H1 (cell line): ENCODE data around the gene HNRNPDL. TPM values are rescaled to one million over a fixed set of nuclear protein-coding genes. Genes with fewer than 3 reads are reported as not detected.

Source experiments
- CTCF ChIA-PET: fragments of 300-600 bp; sonication (Branson Sonifier 250); formaldehyde crosslinking; loops from one replicate; lab custom pipeline; 2021; ENCODE audit not compliant: partially characterized antibody; lab: Charles Lee
- POLR2A ChIA-PET: fragments of 300-600 bp; sonication (Branson Sonifier 250); formaldehyde crosslinking; loops from one replicate; lab custom pipeline; 2021; ENCODE audit warnings: inconsistent platforms; ENCODE audit not compliant: partially characterized antibody; lab: Charles Lee
- DNase-seq, 2 experiments: peaks; one replicate each; pipeline versions ENCODE4 v3.0.0 to v3.0.0-alpha.2; 2010 to 2022; ENCODE audit warnings: low spot score in 2 of 2, low read depth in 1 of 2, mixed read lengths in 1 of 2
- FAIRE-seq: peaks from 2 replicates; lab custom pipeline; 2011; peaks lifted over from hg19 to GRCh38; lab: Jason Lieb, UNC
- H2AFZ ChIP-seq: 2 replicates; pipeline ENCODE4 v1.8.1; 2012; ENCODE audit warnings: low read length, inconsistent platforms
- H2AK5ac ChIP-seq: 2 replicates; pipeline ENCODE4 v1.6.1; 2013; ENCODE audit warnings: low read depth, low read length
- H2BK120ac ChIP-seq: replicated peaks from 2 replicates; pipeline ENCODE3; 2013; ENCODE audit warnings: low read depth, low read length, inconsistent platforms
- H2BK12ac ChIP-seq: 2 replicates; pipeline ENCODE4 v1.6.1; 2013; ENCODE audit warnings: low read depth, low read length
- H2BK15ac ChIP-seq: 2 replicates; pipeline ENCODE4 v1.6.1; 2013; ENCODE audit warnings: low read length
- H2BK20ac ChIP-seq: 2 replicates; pipeline ENCODE4 v1.6.1; 2013; ENCODE audit warnings: low read length
- H2BK5ac ChIP-seq: 2 replicates; pipeline ENCODE4 v1.6.1; 2013; ENCODE audit warnings: low read depth, low read length
- H3K14ac ChIP-seq: 2 replicates; pipeline ENCODE4 v1.6.1; 2013; ENCODE audit warnings: inconsistent platforms; ENCODE audit not compliant: insufficient read length
- H3K18ac ChIP-seq: 2 replicates; pipeline ENCODE4 v1.6.1; 2013; ENCODE audit warnings: low read length; ENCODE audit errors: extremely low read depth
- H3K23ac ChIP-seq: 2 replicates; pipeline ENCODE4 v1.6.1; 2013; ENCODE audit warnings: inconsistent platforms; ENCODE audit not compliant: insufficient read length
- H3K23me2 ChIP-seq: 2 replicates; pipeline ENCODE4 v1.6.1; 2013; ENCODE audit warnings: low read depth, low read length
- H3K27ac ChIP-seq: 2 replicates; pipeline ENCODE4 v1.6.1; 2011; ENCODE audit warnings: low read depth, low read length, inconsistent platforms
- H3K27me3 ChIP-seq, 4 experiments: replicated peaks in 1 of 4; 1 replicate in 1 of 4; 2 replicates in 3 of 4; pipeline versions ENCODE4 v1.6.1 to v1.8.1; 2011 to 2013; ENCODE audit warnings: low read length in 3 of 4, mild to moderate bottlenecking in 3 of 4, inconsistent platforms in 2 of 4, mixed read lengths in 2 of 4, moderate library complexity in 1 of 4; ENCODE audit not compliant: control insufficient read depth in 3 of 4, insufficient read depth in 3 of 4; ENCODE audit errors: extremely low read depth in 1 of 4
- H3K36me3 ChIP-seq, 4 experiments: 2 replicates each; pipeline versions ENCODE4 v1.6.1 to v1.8.1; 2011 to 2013; ENCODE audit warnings: mild to moderate bottlenecking in 4 of 4, low read length in 3 of 4, moderate library complexity in 2 of 4, control low read depth in 1 of 4, inconsistent platforms in 1 of 4; ENCODE audit not compliant: insufficient read depth in 4 of 4, control insufficient read depth in 2 of 4
- H3K4ac ChIP-seq: replicated peaks from 2 replicates; pipeline ENCODE3; 2013; ENCODE audit warnings: low read length, low read depth, mixed read lengths, inconsistent platforms; ENCODE audit not compliant: insufficient read length
- H3K4me1 ChIP-seq, 4 experiments: replicated peaks in 1 of 4; 1 replicate in 1 of 4; 2 replicates in 3 of 4; pipeline versions ENCODE4 v1.6.1 to v1.8.1; 2011 to 2013; ENCODE audit warnings: low read length in 3 of 4, inconsistent platforms in 2 of 4, mixed read lengths in 1 of 4; ENCODE audit not compliant: insufficient read depth in 4 of 4, control insufficient read depth in 3 of 4
- H3K4me2 ChIP-seq, 2 experiments: 2 replicates each; pipeline versions ENCODE4 v1.6.1 to v1.8.1; 2011 to 2013; ENCODE audit warnings: low read depth in 2 of 2, low read length in 2 of 2, control low read depth in 1 of 2, inconsistent platforms in 1 of 2, mild to moderate bottlenecking in 1 of 2; ENCODE audit not compliant: insufficient read depth in 1 of 2
- H3K4me3 ChIP-seq, 4 experiments: fragments of 200-600, 300-600 bp in 1 of 4; sonication (generic), shearing (Covaris generic), sonication (Bioruptor Twin) in 1 of 4; 2 replicates each; pipeline versions ENCODE4 v1.5.1 to v1.8.1; 2011 to 2016; ENCODE audit warnings: low read length in 4 of 4, low read depth in 3 of 4, control low read depth in 2 of 4, inconsistent platforms in 2 of 4, mild to moderate bottlenecking in 2 of 4, mixed read lengths in 1 of 4, moderate library complexity in 1 of 4; ENCODE audit not compliant: insufficient read depth in 2 of 4; ENCODE audit errors: extremely low read depth in 1 of 4
- H3K56ac ChIP-seq: replicated peaks from 2 replicates; pipeline ENCODE3; 2013; ENCODE audit warnings: low read depth, mild to moderate bottlenecking, mixed read lengths, low read length, inconsistent platforms; ENCODE audit not compliant: insufficient read length
- H3K79me1 ChIP-seq: 2 replicates; pipeline ENCODE4 v1.6.1; 2013; ENCODE audit warnings: low read depth, low read length, control low read depth
- H3K79me2 ChIP-seq, 2 experiments: 2 replicates each; pipeline versions ENCODE4 v1.6.1 to v1.8.1; 2012 to 2013; ENCODE audit warnings: low read length in 2 of 2, mild to moderate bottlenecking in 2 of 2, inconsistent platforms in 1 of 2; ENCODE audit not compliant: insufficient read depth in 2 of 2, control insufficient read depth in 1 of 2
- H3K9ac ChIP-seq, 4 experiments: replicated peaks in 1 of 4; 1 replicate in 1 of 4; 2 replicates in 3 of 4; pipeline versions ENCODE4 v1.6.1 to v1.8.1; 2011 to 2013; ENCODE audit warnings: low read depth in 3 of 4, low read length in 3 of 4, control low read depth in 2 of 4, mild to moderate bottlenecking in 2 of 4, moderate library complexity in 2 of 4, inconsistent platforms in 1 of 4; ENCODE audit errors: extremely low read depth in 1 of 4
- H3K9me3 ChIP-seq, 2 experiments: 2 replicates each; pipeline versions ENCODE4 v1.6.1 to v1.8.1; 2012 to 2013; ENCODE audit warnings: mild to moderate bottlenecking in 2 of 2, moderate library complexity in 2 of 2, control low read depth in 1 of 2, inconsistent platforms in 1 of 2, low read depth in 1 of 2, low read length in 1 of 2, mixed read lengths in 1 of 2; ENCODE audit not compliant: insufficient read depth in 2 of 2
- H4K20me1 ChIP-seq, 2 experiments: replicated peaks in 1 of 2; 2 replicates each; pipeline versions ENCODE3 to v1.8.1; 2011 to 2013; ENCODE audit warnings: inconsistent platforms in 2 of 2, low read length in 2 of 2, mild to moderate bottlenecking in 1 of 2; ENCODE audit not compliant: insufficient read depth in 2 of 2, control insufficient read depth in 1 of 2
- H4K5ac ChIP-seq: 2 replicates; pipeline ENCODE4 v1.6.1; 2013; ENCODE audit warnings: low read length, low read depth, mixed read lengths, inconsistent platforms; ENCODE audit not compliant: insufficient read length
- H4K8ac ChIP-seq: 2 replicates; pipeline ENCODE4 v1.8.0; 2013; ENCODE audit warnings: mild to moderate bottlenecking, moderate library complexity, low read length, inconsistent platforms; ENCODE audit not compliant: insufficient read depth; ENCODE audit errors: extremely low read depth
- H4K91ac ChIP-seq: replicated peaks from 2 replicates; pipeline ENCODE3; 2013; ENCODE audit warnings: low read length, mixed read lengths, inconsistent platforms; ENCODE audit not compliant: insufficient read length
- CEBPB ChIP-seq: IDR thresholded peaks from 2 replicates; pipeline ENCODE4 v1.6.1; 2012; ENCODE audit warnings: low read depth, low read length
- POLR2A ChIP-seq, 2 experiments: IDR thresholded peaks; 1 replicate in 1 of 2; 2 replicates in 1 of 2; pipeline ENCODE4 v1.6.1; 2011; ENCODE audit warnings: low read depth in 2 of 2, low read length in 2 of 2, mild to moderate bottlenecking in 2 of 2; ENCODE audit errors: control extremely low read depth in 1 of 2
- POLR2AphosphoS5 ChIP-seq: IDR thresholded peaks from 2 replicates; pipeline ENCODE4 v1.6.1; 2011; ENCODE audit warnings: low read depth, low read length
- SP1 ChIP-seq: IDR thresholded peaks from 2 replicates; pipeline ENCODE4 v1.6.1; 2011; ENCODE audit warnings: low read depth, low read length
- YY1 ChIP-seq: IDR thresholded peaks from 2 replicates; pipeline ENCODE4 v1.6.1; 2011; ENCODE audit warnings: low read depth, mild to moderate bottlenecking, low read length
- WGBS, 2 experiments: shearing (Covaris generic) in 1 of 2; methylation state at CpG; one replicate each; pipeline versions ENCODE4 v1.1.6 to v1.1.7; 2013 to 2015; ENCODE audit warnings: low lambda C conversion rate in 2 of 2, mixed read lengths in 2 of 2, inconsistent platforms in 1 of 2, low coverage in 1 of 2, missing lambda C conversion rate in 1 of 2; ENCODE audit not compliant: insufficient replicate concordance in 2 of 2, insufficient coverage in 1 of 2, insufficient read length in 1 of 2; ENCODE audit errors: extremely low coverage in 1 of 2, missing lambda C conversion rate in 1 of 2; 5-methylcytosine and 5-hydroxymethylcytosine counted together
- polyA plus RNA-seq, 7 experiments: library from polyadenylated mRNA; depleted of rRNA in 3 of 7; stranded (reverse) in 5 of 7; unstranded in 2 of 7; fragments of >200 nt in 5 of 7; fragments of 200-250 nt in 2 of 7; gene quantifications; 1 replicate in 5 of 7; 2 replicates in 1 of 7; 4 replicates in 1 of 7; pipeline versions ENCODE4 v1.2.1 to v1.2.3, GENCODE V29; 2011 to 2013; ENCODE audit warnings: missing spikeins in 2 of 7, mixed read lengths in 2 of 7
- total RNA-seq: library from RNA; stranded (reverse); fragmentation: NEBNext Ultra II Directional; extraction: Animal tissue kit (Norgen Biotek cat#: 25700); gene quantifications from 2 replicates; pipeline ENCODE4 v1.2.1, GENCODE V29; 2021

Gene HNRNPDL
- total and polyA plus RNA-seq, 2 of the 8 experiments (the other 6 are each of a cell fraction or from before 2014, with no cell fraction given), result 197 to 411 TPM

DNA sequence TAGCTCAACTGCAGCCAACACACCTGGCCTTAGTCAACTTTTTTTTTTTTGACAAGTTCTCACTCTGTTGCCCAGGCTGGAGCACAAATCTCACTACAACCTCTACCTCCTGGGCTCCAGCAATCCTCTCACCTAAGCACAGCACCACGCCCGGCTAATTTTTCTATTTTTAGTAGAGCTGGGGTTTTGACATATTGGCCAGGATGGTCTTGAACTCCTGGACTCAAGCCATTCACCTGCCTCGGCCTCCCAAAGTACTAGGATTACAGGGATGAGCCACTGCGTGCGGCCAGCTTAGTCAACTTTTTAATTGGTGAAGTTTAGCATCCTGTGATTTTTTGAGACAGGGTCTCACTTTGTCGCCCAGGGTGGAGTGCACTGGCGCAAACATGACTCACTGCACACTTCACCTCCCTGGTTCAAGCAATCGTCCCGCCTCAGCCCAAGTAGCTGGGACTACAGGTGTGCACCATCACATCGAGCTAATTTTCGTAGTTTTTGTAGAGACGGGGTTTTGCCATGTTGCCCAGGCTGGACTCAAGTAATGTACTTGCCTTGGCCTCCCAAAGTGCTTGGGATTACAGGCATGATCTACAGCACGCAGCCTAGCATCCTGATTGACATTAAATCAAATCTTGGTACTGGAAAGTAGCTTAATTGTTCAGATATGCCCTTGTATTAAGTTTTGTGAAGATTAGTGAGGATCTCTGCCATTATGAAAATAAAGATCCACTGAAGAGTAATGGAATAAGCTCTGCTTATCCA is 8.3 kb downstream of the HNRNPDL start:
- Histone ChIP-seq H4K91ac (no peak overlapping the region), H3K4ac (no peak overlapping the region), H2AFZ (no peak overlapping the region), H3K23ac (no peak overlapping the region), H3K18ac (no peak overlapping the region), H4K20me1 (peaks cover 14% of the 10 kb centered on the region in 2 experiments), H4K8ac (no peak overlapping the region)
- WGBS, 2 experiments, result 89% methylated on average over 13 of the region's 13 CpGs; no CpG with 5 or more reads in 1 of the 2 experiments
- FAIRE-seq, result no peak
- TF ChIP-seq SP1 (no peak), POLR2AphosphoS5 (peak; percentile 87), YY1 (no peak), POLR2A (IDR thresholded peaks at IDR 0.05; ENCODE audit: control extremely low read depth in 1 of 2, low read depth in 2 of 2, low read length in 2 of 2) (peak; percentile 70 to 79), CEBPB (no peak)
- TF ChIP-seq, all 59 proteins: peak for 2
- no peaks in the 10 kb centered on the region for H3K9me3 ChIP-seq
- no peak overlapping the region for H3K56ac ChIP-seq
- peak in 1 of 2 experiments; percentile 55 for DNase-seq
- no peak overlapping the region for H3K4me3 ChIP-seq
- POLR2A ChIA-PET, result interaction anchor here (0.5 to 4.6 kb wide), 18 partner anchors 8 to 323 kb away, joined by 3 to 152 read pairs (median 5); partner anchors contain the start of gene HNRNPD
- H3K27ac ChIP-seq, result no peak overlapping the region
- no peak overlapping the region for H2AK5ac ChIP-seq
- H3K4me1 ChIP-seq, result peaks cover 0 to 2% (median 0%) of the 10 kb centered on the region in 4 experiments; a peak in 2 of 7 replicates
- H3K27me3 ChIP-seq, result no peaks in the 10 kb centered on the region
- CTCF ChIA-PET, result no interaction called here
- no peak overlapping the region for H2BK120ac ChIP-seq
- H2BK20ac ChIP-seq, result no peak overlapping the region
- no peak overlapping the region for H4K5ac ChIP-seq
- H3K14ac ChIP-seq, result no peak overlapping the region
- peaks cover 3 to 21% of the 10 kb centered on the region in 2 experiments for H3K79me2 ChIP-seq
- H3K23me2 ChIP-seq, result no peaks in the 10 kb centered on the region
- no peak overlapping the region for H3K9ac ChIP-seq
- H2BK12ac ChIP-seq, result no peak overlapping the region
- H3K4me2 ChIP-seq, result no peak overlapping the region
- H3K36me3 ChIP-seq, result peaks cover 10 to 41% (median 33%) of the 10 kb centered on the region in 4 experiments
- no peaks in the 10 kb centered on the region for H3K79me1 ChIP-seq
- no peak overlapping the region for H2BK5ac ChIP-seq
- no peak overlapping the region for H2BK15ac ChIP-seq
